Fibroblast of peridontal ligament (primary cell): ENCODE data around the gene OR1E2.
"Not testable (repeated sequence)": the region's sequence is repeated elsewhere in the genome, so short reads cannot be mapped to it uniquely, and the experiment has no call there.

Source experiments
- DNase-seq: peaks from one replicate; pipeline ENCODE4 v3.0.0-alpha.2; 2010; ENCODE audit errors: extremely low read depth

Gene OR1E2

DNA sequence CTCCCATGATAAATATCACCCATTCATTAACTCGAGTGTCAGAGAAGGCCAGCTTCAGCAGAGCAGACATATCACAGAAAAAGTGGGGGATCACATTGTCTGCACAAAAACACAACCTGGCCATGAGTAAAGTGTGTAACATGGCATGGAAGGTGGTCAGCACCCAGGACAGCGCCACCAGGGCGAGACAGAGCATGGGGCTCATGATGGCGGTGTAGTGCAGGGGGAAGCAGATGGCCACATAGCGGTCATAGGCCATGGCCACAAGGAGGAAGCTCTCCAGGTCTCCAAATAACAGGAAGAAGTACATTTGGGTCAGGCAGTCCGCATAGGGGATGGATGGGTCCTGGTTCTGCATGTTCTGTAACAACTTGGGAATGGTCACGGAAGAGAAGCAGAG lies 35.8 kb downstream of the OR1E2 start:
- DNase-seq, result not testable (repeated sequence)

DNA sequence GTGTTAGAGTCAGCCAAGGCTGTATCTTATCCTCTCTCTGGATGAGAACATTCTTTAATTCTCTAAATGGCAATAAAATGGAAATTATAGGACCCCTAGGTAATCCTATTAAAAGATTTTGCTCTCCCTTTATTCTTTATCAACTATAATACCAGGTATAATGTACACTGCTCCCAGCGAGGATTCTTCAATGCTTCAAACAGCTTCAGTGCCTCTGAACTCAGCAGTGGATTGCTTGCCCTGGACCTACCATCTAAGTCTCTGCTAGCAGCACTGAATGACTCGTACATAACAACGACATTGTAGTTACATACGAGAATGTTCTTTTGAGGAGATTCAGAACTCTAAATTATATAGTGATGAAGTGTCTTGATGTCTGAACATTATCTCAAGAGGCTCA lies 43.9 kb downstream of the OR1E2 start:
- DNase-seq, result no peak

DNA sequence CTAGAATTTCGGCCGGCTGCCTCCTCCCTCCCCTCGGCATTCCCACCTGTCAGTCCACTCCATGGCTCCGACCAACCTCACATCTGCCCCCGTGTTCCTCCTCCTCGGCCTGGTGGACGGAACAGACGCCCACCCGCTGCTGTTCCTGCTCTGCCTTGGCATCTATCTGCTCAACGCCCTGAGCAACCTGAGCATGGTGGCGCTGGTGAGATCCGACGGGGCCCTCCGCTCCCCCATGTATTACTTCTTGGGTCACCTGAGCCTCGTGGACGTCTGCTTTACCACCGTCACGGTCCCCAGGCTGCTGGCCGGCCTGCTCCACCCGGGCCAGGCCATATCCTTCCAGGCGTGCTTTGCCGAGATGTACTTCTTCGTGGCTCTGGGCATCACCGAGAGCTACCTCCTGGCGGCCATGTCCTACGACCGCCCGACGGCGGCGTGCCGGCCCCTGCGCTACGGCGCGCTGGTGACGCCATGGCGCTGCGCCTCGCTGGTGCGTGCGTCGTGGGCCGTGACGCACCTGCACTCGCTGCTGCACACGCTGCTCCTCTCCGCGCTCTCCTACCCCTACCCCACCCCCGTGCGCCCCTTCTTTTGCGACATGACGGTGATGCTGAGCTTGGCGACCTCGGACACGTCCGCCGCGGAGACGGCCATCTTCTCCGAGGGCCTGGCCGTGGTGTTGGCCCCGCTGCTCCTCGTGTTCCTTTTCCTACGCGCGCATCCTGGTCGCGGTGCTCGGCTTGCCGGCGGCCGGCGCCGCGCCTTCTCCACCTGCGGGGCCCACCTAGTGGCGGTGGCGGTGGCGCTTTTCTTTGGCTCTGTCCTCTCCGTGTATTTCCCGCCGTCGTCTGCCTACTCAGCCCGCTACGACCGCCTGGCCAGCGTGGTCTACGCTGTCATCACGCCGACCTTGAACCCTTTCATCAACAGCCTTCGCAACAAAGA lies 47.5 kb downstream of the OR1E2 start, which contains the start of gene OR3A2:
Gene OR3A2, minus strand, starts transcription at position 440 of the 948 bp plus-strand sequence.
- DNase-seq, result no peak
